ENCODE results near the gene NR1H2. TPM values are rescaled to one million over a fixed set of nuclear protein-coding genes. Genes with fewer than 3 reads are reported as not detected.

NR1H2 gene
- total RNA-seq, 6 experiments from 2014 or later: 23.6 to 57.9 (median 33.8) TPM

DNA sequence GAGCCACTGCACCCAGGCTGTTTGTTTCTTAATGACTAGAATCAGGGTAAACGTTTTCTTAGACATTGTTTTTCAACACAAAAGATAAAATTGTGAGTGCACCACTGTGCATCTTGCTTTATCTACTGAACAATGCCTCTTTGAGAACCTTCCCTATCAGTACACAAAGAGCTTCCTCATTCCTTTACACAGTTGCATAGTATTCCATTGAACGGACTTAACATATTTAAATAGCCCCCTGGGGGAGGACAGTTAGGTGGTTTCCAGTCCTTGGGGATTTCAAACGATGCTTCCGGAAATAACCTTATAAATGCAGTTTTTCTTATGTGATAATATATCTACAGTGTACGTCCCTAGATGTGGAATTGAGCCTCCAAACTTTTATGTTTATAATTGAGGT, 16.5 kb downstream of the NR1H2 start:
- H3K27me3 ChIP-seq: no peaks in the 10 kb centered on the region
- H3K4me1 ChIP-seq: no peaks in the 10 kb centered on the region
- intact Hi-C loops (cut with DNase I): no loop called here
- WGBS (ENCODE audit: insufficient coverage, low coverage, low lambda C conversion rate, missing lambda C conversion rate): 94% methylated on average over 5 of the region's 5 CpGs
- no peak for TF ChIP-seq POLR2A (IDR thresholded peaks at IDR 0.05)
- TF ChIP-seq, protein P1, sequence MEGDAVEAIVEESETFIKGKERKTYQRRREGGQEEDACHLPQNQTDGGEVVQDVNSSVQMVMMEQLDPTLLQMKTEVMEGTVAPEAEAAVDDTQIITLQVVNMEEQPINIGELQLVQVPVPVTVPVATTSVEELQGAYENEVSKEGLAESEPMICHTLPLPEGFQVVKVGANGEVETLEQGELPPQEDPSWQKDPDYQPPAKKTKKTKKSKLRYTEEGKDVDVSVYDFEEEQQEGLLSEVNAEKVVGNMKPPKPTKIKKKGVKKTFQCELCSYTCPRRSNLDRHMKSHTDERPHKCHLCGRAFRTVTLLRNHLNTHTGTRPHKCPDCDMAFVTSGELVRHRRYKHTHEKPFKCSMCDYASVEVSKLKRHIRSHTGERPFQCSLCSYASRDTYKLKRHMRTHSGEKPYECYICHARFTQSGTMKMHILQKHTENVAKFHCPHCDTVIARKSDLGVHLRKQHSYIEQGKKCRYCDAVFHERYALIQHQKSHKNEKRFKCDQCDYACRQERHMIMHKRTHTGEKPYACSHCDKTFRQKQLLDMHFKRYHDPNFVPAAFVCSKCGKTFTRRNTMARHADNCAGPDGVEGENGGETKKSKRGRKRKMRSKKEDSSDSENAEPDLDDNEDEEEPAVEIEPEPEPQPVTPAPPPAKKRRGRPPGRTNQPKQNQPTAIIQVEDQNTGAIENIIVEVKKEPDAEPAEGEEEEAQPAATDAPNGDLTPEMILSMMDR (IDR thresholded peaks at IDR 0.05): no peak
- no peak overlapping the region for H3K4me3 ChIP-seq
- ATAC-seq (no peak), DNase-seq (no peak)
- no peak overlapping the region for H3K27ac ChIP-seq
- H3K9me3 ChIP-seq: no peaks in the 10 kb centered on the region
- no peaks in the 10 kb centered on the region for H3K36me3 ChIP-seq

DNA sequence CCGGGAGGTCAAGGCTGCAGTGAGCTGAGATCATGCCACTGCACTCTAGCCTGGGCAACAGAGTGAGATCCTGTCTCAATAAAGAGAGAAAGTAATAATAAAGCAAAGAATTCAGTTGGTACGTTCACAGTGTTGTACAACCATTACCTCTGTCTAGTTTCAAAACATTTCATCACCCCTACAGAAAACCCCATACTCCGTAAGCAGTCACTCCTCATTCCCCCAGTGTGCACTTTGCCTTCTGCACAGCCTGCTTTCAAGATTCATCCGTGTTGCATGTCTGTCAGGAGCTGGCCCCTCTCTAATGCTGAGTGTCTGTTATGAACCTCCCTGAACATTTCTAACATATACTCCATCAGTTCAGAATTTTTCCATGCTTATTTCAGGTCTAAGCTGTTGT, 17.3 kb downstream of the NR1H2 start:
- no peaks in the 10 kb centered on the region for H3K27me3 ChIP-seq
- H3K36me3 ChIP-seq: no peaks in the 10 kb centered on the region
- no peak for TF ChIP-seq POLR2A (IDR thresholded peaks at IDR 0.05)
- TF ChIP-seq, protein P1 (IDR thresholded peaks at IDR 0.05): no peak
- intact Hi-C loops (cut with DNase I): no loop called here
- ATAC-seq (no peak), DNase-seq (no peak)
- H3K9me3 ChIP-seq: no peaks in the 10 kb centered on the region
- H3K4me3 ChIP-seq: no peak overlapping the region
- H3K27ac ChIP-seq: no peak overlapping the region
- 100% methylated on average over 2 of the region's 4 CpGs for WGBS (ENCODE audit: insufficient coverage, low coverage, low lambda C conversion rate, missing lambda C conversion rate)
- H3K4me1 ChIP-seq: no peaks in the 10 kb centered on the region

DNA sequence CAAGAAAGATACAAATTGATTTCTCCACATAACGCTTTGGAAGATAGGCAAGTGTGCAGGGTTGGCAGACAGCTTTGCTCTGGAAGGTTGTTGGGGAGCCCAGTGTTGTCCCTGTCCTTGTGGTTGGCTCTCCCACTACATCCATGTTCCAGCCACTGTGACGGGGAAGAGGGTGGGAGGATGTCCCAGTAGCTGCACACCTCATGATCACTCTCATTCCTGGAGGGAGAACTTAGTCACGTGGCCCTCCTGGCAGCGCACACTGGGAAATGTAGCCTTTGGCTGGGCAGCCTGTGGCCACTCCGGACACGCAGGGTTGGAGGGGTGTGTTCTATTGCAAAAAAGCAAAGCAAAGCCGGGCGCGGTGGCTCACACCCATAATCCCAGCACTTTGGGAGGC, 17.8 kb downstream of the NR1H2 start:
- no peak for DNase-seq
- TF ChIP-seq, protein P1 (IDR thresholded peaks at IDR 0.05): no peak
- no peak for TF ChIP-seq POLR2A (IDR thresholded peaks at IDR 0.05)
- Histone ChIP-seq H3K27ac (no peak overlapping the region), H3K4me3 (no peak overlapping the region), H3K4me1 (no peaks in the 10 kb centered on the region), H3K9me3 (no peaks in the 10 kb centered on the region), H3K27me3 (no peaks in the 10 kb centered on the region), H3K36me3 (no peaks in the 10 kb centered on the region)
- WGBS (ENCODE audit: insufficient coverage, low coverage, low lambda C conversion rate, missing lambda C conversion rate): 100% methylated on average over 3 of the region's 9 CpGs
- ATAC-seq: no peak
- intact Hi-C loops (cut with DNase I): no loop called here

DNA sequence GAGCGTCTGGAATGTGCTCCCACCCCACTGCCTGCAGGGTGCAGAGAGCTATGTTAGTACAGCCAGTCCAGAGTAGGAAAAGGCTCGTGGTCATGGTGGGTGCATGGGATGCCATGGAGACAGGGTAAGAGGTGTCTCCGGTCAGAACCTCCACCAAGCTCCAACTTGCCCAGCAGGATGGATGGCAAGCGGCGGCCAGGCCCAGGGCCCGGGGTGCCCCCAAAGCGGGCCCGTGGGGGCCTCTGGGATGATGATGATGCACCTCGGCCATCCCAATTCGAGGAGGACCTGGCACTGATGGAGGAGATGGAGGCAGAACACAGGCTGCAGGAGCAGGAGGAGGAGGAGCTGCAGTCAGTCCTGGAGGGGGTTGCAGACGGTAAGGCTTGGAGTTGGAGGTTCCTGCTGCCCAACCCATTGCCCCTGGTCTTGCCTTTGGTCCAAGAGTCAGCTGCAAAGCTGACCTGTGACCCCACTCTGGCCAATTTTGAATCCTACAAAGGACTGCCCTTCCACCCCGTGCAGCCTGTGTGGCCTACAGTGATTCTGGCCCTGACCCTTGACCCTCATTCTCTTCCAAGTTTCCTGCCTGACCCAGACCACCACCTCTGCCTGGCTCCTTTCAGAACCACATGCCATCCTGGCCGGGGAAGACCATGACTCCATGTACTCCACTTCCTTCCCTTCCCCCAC, 22.6 kb downstream of the NR1H2 start:
- H3K36me3 ChIP-seq: no peaks in the 10 kb centered on the region
- no peaks in the 10 kb centered on the region for H3K9me3 ChIP-seq
- no peak overlapping the region for H3K27ac ChIP-seq
- intact Hi-C loops (cut with DNase I): no loop called here
- WGBS (ENCODE audit: insufficient coverage, low coverage, low lambda C conversion rate, missing lambda C conversion rate): 0% methylated on average over 1 of the region's 13 CpGs
- no peak for DNase-seq
- H3K4me1 ChIP-seq: no peaks in the 10 kb centered on the region
- H3K27me3 ChIP-seq: no peaks in the 10 kb centered on the region
- no peak overlapping the region for H3K4me3 ChIP-seq
- TF ChIP-seq, protein P1 (IDR thresholded peaks at IDR 0.05): no peak
- no peak for TF ChIP-seq POLR2A (IDR thresholded peaks at IDR 0.05)
- peak in 2 of 4 donors; percentile 6 to 30 for ATAC-seq
